Calu3 (cell line): Measurements from ENCODE around the gene C14orf119. TPM values are rescaled to one million over a fixed set of nuclear protein-coding genes. Genes with fewer than 3 reads are reported as not detected.

Experiments
- BruUV-seq: library from RNA; stranded (reverse); fragments of 400-500 nt; replicated peaks from 2 replicates; lab custom pipeline; 2021; lab: Mats Ljungman, UMichigan
- CTCF ChIA-PET: fragments of 300-600 bp; sonication (Branson Sonifier 250); formaldehyde crosslinking; loops from one replicate; lab custom pipeline; 2022; ENCODE audit warnings: antibody characterized with exemption; lab: Charles Lee
- DNase-seq: peaks from one replicate; pipeline ENCODE4 v3.0.0; 2022
- H3K27ac Mint-ChIP-seq: one replicate; pipeline ENCODE4 v1.8.0; 2022; ENCODE audit warnings: mixed read lengths; ENCODE audit not compliant: unreplicated experiment
- H3K27me3 Mint-ChIP-seq: one replicate; pipeline ENCODE4 v1.8.0; 2022; ENCODE audit warnings: mixed read lengths; ENCODE audit not compliant: unreplicated experiment
- H3K36me3 Mint-ChIP-seq: one replicate; pipeline ENCODE4 v1.8.0; 2022; ENCODE audit warnings: mild to moderate bottlenecking, moderate library complexity, mixed read lengths; ENCODE audit not compliant: insufficient read depth, unreplicated experiment
- H3K4me1 Mint-ChIP-seq: one replicate; pipeline ENCODE4 v1.8.0; 2022; ENCODE audit warnings: mild to moderate bottlenecking, low read depth, mixed read lengths; ENCODE audit not compliant: unreplicated experiment
- H3K4me3 Mint-ChIP-seq: one replicate; pipeline ENCODE4 v1.8.0; 2022; ENCODE audit warnings: mild to moderate bottlenecking, low read depth, moderate library complexity, mixed read lengths; ENCODE audit not compliant: unreplicated experiment
- H3K9me3 Mint-ChIP-seq: one replicate; pipeline ENCODE4 v1.8.0; 2022; ENCODE audit warnings: low read depth, mixed read lengths; ENCODE audit not compliant: unreplicated experiment
- CTCF ChIP-seq: fragments of 200-600 bp; IDR thresholded peaks from one replicate; pipeline ENCODE4 v1.8.0; 2022; ENCODE audit warnings: antibody characterized with exemption; ENCODE audit not compliant: unreplicated experiment
- intact Hi-C: fragments of 100-400 bp; cut with micrococcal nuclease; formaldehyde crosslinking; loops from one replicate; pipeline ENCODE4 v1.10.0; 2022; ENCODE audit not compliant: unreplicated experiment
- total RNA-seq: library from RNA; stranded (reverse); gene quantifications from 2 replicates; pipeline ENCODE4 v1.2.3, GENCODE V29; 2022

C14orf119 gene
- total RNA-seq, 1 experiment from 2014 or later: 47.3 TPM

DNA sequence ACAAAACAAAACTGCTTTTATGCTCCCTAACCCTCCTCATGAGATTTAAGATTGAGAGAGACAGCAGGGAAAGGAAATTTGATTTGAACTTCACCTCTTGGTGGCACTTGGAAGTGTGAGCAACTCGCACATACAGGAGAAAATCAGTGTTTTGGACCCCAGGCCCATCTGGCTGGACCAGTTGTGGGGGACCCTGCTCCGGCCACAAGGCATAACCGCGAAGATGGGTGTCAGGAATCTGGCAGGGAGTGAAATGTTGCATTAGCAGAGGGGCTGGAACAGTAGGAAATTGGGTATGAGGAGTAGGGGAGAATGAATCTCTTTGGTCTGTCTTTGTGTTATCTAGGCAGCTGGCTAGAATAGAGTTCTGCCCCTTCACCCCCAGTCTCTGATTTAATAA lies 8.3 kb downstream of the C14orf119 start:
- H3K9me3 Mint-ChIP-seq: no peaks in the 10 kb centered on the region
- intact Hi-C loops: no loop called here
- H3K27ac Mint-ChIP-seq: no peak overlapping the region
- TF ChIP-seq CTCF: no peak
- no peak overlapping the region for H3K4me3 Mint-ChIP-seq
- H3K4me1 Mint-ChIP-seq: no peaks in the 10 kb centered on the region
- H3K36me3 Mint-ChIP-seq: peaks cover 10% of the 10 kb centered on the region
- no TSS peak for BruUV-seq
- no peak for DNase-seq
- peaks cover 35% of the 10 kb centered on the region for H3K27me3 Mint-ChIP-seq
- CTCF ChIA-PET: no interaction called here

DNA sequence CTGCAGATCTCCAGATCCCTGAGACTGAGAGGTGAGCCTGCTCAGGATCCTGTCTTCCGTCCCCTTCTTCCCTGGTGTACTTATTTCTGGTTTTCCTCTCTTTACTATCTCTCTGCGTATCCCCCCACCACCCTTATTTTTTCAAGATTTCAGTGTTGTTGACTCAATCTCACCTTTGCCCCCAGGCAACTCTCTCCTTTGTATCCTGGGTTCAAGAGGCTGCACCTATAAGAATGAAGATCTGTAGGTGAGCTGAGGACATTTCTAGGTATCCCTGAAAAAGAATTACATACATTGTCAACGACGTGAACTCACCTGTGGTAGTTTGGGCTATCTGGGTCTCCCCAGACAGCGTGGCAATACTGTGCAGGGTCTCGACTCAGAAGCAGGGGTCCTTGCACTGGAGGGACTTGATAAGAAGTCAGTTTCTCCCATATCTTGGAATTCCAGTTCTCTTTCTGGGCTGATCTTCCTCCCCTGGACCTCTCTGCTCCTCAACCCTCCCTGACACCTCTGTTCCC lies 8.8 kb downstream of the C14orf119 start:
- DNase-seq: no peak
- peaks cover 7% of the 10 kb centered on the region for H3K36me3 Mint-ChIP-seq
- CTCF ChIA-PET: no interaction called here
- no peaks in the 10 kb centered on the region for H3K4me1 Mint-ChIP-seq
- H3K27ac Mint-ChIP-seq: no peak overlapping the region
- no TSS peak for BruUV-seq
- peaks cover 35% of the 10 kb centered on the region for H3K27me3 Mint-ChIP-seq
- no peak for TF ChIP-seq CTCF
- H3K9me3 Mint-ChIP-seq: no peaks in the 10 kb centered on the region
- intact Hi-C loops: no loop called here
- no peak overlapping the region for H3K4me3 Mint-ChIP-seq

- peaks cover 35% of the 10 kb centered on the region for H3K27me3 Mint-ChIP-seq
- TF ChIP-seq CTCF: no peak
- CTCF ChIA-PET: no interaction called here
- H3K36me3 Mint-ChIP-seq: peaks cover 1% of the 10 kb centered on the region
- BruUV-seq: no TSS peak
- H3K27ac Mint-ChIP-seq: no peak within 1 kb of the TSS
- no peak for DNase-seq
- H3K4me3 Mint-ChIP-seq: no peak within 1 kb of the TSS
- no peaks in the 10 kb centered on the region for H3K9me3 Mint-ChIP-seq
- intact Hi-C loops: no loop called here
- no peaks in the 10 kb centered on the region for H3K4me1 Mint-ChIP-seq
Observed at GRCh38 chr14:23104591-23105347, 9.5 kb downstream of the C14orf119 start, which contains the start of gene CIROP. CIROP (minus strand) TSS chr14:23104989; CDS start chr14:23104920, 69 bp downstream.

- intact Hi-C loops: no loop called here
- peaks cover 35% of the 10 kb centered on the region for H3K27me3 Mint-ChIP-seq
- no peaks in the 10 kb centered on the region for H3K4me1 Mint-ChIP-seq
- no peak for TF ChIP-seq CTCF
- H3K9me3 Mint-ChIP-seq: no peaks in the 10 kb centered on the region
- CTCF ChIA-PET: interaction anchor here (0.7 kb wide), 1 partner anchor 1658 kb away, joined by 3 read pairs; no protein-coding TSS in a partner anchor
- no peak for DNase-seq
- H3K4me3 Mint-ChIP-seq: no peak overlapping the region
- BruUV-seq: no TSS peak
- H3K36me3 Mint-ChIP-seq: no peaks in the 10 kb centered on the region
- no peak overlapping the region for H3K27ac Mint-ChIP-seq
Observed at GRCh38 chr14:23105348-23105824, 10.1 kb downstream of the C14orf119 start.
